Erythroblast (primary cell): ENCODE measurements around the gene TSC2.

Source experiments
- DNase-seq, 2 experiments: peaks; one replicate each; lab custom pipeline; 2025; lab: John Stamatoyannopoulos, UW
- GATA1 ChIP-seq: IDR thresholded peaks from 2 replicates; pipeline ENCODE4 v1.6.1; 2011; ENCODE audit warnings: low read depth, mild to moderate bottlenecking, control low read depth, low read length, moderate library complexity
- POLR2A ChIP-seq: IDR thresholded peaks from 2 replicates; pipeline ENCODE4 v1.6.1; 2011; ENCODE audit warnings: mild to moderate bottlenecking, low read length

The TSC2 gene

GRCh38 chr16:2047330-2048115 lies at the start of gene TSC2, which contains the start of gene NTHL1:
TSC2 (plus strand) TSS chr16:2047985; CDS start chr16:2048616, 631 bp downstream.
NTHL1 (minus strand) TSS chr16:2047834; CDS start chr16:2047823, 11 bp downstream.
- TF ChIP-seq POLR2A (peak; percentile 46), GATA1 (no peak)
- peak; percentile 96 to 97 for DNase-seq

DNA sequence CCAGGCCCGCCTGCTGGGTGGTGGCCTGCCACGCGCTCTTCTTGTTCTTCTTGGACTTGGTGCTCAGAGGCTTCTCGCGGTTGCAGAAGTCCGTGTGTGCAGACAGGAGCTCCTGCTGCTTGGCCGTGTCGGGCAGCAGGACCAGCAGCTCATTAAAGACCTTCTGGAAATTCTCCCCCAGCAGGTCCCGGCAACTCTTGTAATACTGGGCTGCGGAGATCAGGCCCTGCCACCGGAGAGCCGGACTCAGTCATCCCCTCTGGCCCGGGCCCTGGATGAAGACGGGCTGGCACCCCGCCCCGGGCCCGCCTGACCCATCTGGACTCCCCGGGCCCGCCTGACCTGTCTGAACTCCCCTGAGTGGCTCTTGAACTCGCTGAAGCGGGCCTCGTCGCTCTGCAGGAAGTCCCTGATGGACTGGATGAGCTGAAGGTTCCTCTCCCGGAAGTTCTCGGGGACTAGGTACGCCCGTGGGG lies 49.4 kb upstream of the TSC2 start:
- TF ChIP-seq POLR2A (no peak), GATA1 (no peak)
- DNase-seq = no peak

- TF ChIP-seq GATA1 (no peak), POLR2A (no peak)
- no peak for DNase-seq
These were observed 48.7 kb upstream of the TSC2 start for GRCh38 chr16:1998852-1999801.

DNA sequence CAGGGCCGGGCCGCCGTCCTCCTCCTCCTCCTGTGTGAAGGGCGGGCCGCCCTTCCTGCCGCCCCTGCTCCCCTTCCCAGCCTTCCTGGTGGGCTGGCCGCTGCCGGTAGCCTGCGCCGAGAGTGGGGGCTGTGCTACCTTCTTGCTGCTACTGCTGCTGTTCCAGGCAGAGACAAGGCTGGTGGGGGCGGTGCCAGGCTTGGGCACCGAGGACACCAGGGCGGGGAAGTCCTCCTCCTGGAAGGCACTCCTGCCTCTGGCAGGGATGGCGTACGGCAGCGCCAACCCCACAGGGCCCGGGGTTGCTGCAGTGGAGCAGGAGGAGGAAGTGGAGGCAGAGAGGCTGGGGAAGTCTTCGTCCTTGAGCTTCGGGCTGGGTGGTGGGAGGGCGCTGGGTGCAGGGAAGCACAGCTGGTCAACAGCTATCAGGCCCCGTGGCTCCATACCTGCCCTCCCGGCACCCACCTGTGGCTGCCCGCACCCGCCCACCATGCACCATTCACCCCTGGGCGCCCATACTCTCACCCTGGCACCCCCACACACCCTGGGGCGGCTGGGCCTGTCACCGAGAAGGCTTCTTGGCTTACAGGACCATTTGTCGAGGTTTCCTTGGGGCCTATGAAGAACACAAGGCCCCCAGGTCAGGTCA lies 47.8 kb upstream of the TSC2 start:
- TF ChIP-seq GATA1 (no peak), POLR2A (no peak)
- DNase-seq = no peak

- DNase-seq = no peak
- TF ChIP-seq POLR2A = no peak
- TF ChIP-seq GATA1 = no peak
These were observed 46.8 kb upstream of the TSC2 start for GRCh38 chr16:2001035-2001434.

GRCh38 chr16:2001456-2002355 lies 46.1 kb upstream of the TSC2 start:
- TF ChIP-seq POLR2A (no peak), GATA1 (no peak)
- DNase-seq = no peak

DNA sequence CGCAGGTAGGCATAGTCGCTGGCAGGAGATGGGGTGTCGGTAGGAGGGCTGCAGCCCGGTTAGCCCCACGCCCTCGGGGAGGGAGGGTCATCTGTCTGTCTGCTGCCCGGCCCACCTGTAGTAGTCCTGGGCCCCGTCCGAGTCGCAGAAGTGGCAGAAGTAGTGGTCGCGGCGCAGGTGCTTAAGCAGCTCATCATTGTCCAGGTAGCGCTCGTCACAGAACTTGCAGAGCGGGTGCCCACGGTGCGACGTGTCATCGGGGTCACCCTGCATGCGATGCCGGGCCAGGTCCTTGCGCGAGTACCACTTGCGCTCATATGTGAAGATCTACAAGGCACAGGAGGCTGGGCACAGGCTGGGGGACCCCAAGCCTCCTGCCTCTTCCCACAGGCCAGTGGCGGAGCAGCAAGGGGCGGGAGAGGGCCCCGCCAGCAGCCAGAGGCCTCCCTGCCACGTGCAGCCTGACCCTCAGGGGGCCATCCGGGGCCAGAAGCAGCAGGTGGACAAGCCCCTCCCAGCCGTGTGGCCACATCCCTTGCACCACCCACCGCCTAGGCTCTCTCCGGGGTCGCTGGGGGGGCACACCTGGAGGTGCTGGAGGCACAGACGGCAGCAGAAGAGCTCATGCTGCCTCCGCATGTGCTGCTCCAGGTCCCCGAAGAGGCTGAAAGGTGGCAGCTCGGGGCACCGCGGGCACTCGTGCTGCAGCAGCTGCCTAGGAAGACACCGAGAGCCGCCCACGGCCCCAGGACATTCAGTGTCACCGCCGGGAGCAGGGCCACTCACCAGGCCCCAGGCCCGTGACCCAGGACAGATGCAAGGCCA lies 45.2 kb upstream of the TSC2 start:
- DNase-seq = no peak
- TF ChIP-seq POLR2A (no peak), GATA1 (no peak)

DNA sequence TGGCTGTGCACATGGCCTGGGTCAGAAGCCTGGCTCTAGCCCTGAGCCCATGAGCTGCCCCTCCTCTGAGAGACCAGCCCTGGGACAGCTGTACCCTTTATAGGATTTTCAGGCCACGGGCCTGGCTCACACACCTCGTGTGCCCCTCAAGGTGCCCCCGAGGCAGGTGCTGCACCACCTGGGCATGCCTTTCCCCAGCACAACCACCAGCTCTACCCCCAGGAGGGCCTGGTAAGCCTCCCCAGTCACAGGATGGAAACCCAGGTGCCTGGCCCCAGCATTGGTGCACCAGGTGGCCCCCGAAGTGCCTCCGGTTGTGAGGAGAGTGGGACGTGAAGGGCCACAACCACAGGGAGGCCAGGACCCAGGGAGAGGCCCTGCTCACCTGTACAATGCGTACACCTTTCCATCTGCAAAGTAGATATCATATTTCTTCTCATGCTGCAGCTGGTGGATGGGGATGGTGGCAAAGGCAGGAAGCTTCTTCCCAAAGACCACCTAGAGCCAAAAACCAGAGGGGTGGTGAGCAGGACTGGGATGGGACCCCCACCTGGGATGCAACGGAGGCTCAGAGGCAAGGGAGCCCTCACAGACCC lies 44.5 kb upstream of the TSC2 start:
- no peak for TF ChIP-seq POLR2A
- DNase-seq = no peak

- TF ChIP-seq GATA1 = no peak
- peak; percentile 90 to 94 for DNase-seq
These were observed 43.8 kb upstream of the TSC2 start for GRCh38 chr16:2003827-2004641.

DNA sequence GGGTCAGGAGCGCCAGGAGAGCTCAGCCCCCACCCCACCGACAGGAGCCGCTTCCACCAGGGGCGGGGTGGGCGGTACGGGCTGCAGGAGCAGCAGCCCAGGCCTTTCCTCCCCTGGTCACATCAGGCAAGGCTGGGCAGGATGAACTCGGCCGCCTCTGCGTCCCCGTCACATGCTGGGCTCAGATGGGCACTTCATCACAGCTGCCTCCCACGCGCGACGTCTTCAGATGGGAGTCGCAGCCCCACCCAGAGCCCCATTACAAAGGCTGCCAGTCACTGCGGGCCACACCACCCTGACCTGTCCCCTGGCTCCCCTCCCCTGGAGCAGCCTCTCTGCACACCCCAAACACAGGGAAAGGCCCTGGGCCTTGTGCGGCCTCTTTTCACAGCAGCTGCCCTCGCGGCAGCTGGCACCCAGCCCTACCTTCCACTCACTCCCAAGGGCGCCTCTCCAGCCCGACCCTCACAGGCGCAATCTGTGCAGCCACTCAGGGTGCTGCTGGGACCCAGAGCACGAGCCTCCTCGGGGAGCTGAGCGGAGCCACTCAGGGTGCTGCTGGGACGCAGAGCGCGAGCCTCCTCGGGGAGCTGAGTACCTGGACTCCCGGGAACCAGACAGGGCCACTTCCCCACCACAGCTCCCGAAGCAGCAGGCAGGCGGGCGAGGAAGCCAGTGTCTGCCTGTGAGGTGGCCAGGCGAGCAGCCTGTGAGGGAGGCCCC lies 42.8 kb upstream of the TSC2 start:
- TF ChIP-seq GATA1 (no peak), POLR2A (no peak)

More for the DNA sequence above, 42.8 kb upstream of the TSC2 start:
- no peak for DNase-seq
